GM12878 (cell line): ENCODE measurements around the gene EHD4. TPM values are rescaled to one million over a fixed set of nuclear protein-coding genes. Genes with fewer than 3 reads are reported as not detected.

Experiments used
- BRCA1 ChIP-seq: IDR thresholded peaks from 2 replicates; pipeline ENCODE4 v1.6.1; 2011; ENCODE audit warnings: low read depth, low read length, improper control_type of control experiment
- ETV6 ChIP-seq, 2 experiments: fragments of 450-650 bp in 1 of 2; IDR thresholded peaks in 1 of 2; conservative IDR thresholded peaks in 1 of 2; 2 replicates each; pipeline ENCODE4 v1.6.1; 2014; ENCODE audit warnings: antibody characterized with exemption in 1 of 2, borderline replicate concordance in 1 of 2, low read depth in 1 of 2, mild to moderate bottlenecking in 1 of 2, moderate library complexity in 1 of 2
- NFIC ChIP-seq: IDR thresholded peaks from 2 replicates; pipeline ENCODE4 v1.6.1; 2012; ENCODE audit warnings: low read depth, mild to moderate bottlenecking, inconsistent platforms, low read length, moderate library complexity
- NR2F1 ChIP-seq: fragments of 450-650 bp; conservative IDR thresholded peaks from 2 replicates; pipeline ENCODE4 v1.6.1; 2017; ENCODE audit warnings: mild to moderate bottlenecking
- POLR2A ChIP-seq: IDR thresholded peaks from 2 replicates; pipeline ENCODE4 v1.6.1; 2011; ENCODE audit warnings: low read depth, mild to moderate bottlenecking, low read length
- SPI1 ChIP-seq: IDR thresholded peaks from 2 replicates; pipeline ENCODE4 v1.6.1; 2011; ENCODE audit warnings: low read depth, mild to moderate bottlenecking, low read length, moderate library complexity, borderline replicate concordance; ENCODE audit not compliant: insufficient read depth
- ZNF622 ChIP-seq: fragments of 450-650 bp; IDR thresholded peaks from 2 replicates; pipeline ENCODE4 v1.6.1; 2017; ENCODE audit warnings: mild to moderate bottlenecking, inconsistent platforms
- polyA plus RNA-seq, 11 experiments: library from polyadenylated mRNA; depleted of rRNA in 4 of 11; unstranded in 6 of 11; stranded (reverse) in 5 of 11; fragments of >200 nt; fragmentation: Nextera tagmentation in 4 of 11; fragmentation: Illumina TruSeq in 1 of 11; extraction: Ambion mirVana in 4 of 11; extraction: Trizol in 1 of 11; gene quantifications; 1 replicate in 1 of 11; 2 replicates in 10 of 11; pipeline versions ENCODE4 v1.2.1 to v1.2.3, GENCODE V29; 2011 to 2016; ENCODE audit warnings: inconsistent platforms in 2 of 11, missing spikeins in 2 of 11, low read depth in 1 of 11
- total RNA-seq, 4 experiments: library from RNA; depleted of rRNA in 3 of 4; stranded (reverse); fragments of >200 nt in 3 of 4; fragmentation: Illumina TruSeq in 1 of 4; extraction: Trizol in 1 of 4; gene quantifications; 2 replicates each; pipeline versions ENCODE4 v1.2.1 to v1.2.3, GENCODE V29; 2013 to 2021
- TF ChIP-seq, protein P1 (sequence below): fragments of 450-650 bp; IDR thresholded peaks from 2 replicates; pipeline ENCODE4 v1.6.1; 2017; ENCODE audit warnings: mild to moderate bottlenecking, moderate library complexity
- TF ChIP-seq, protein P2 (sequence below): fragments of 450-650 bp; IDR thresholded peaks from 2 replicates; pipeline ENCODE4 v1.6.1; 2016; ENCODE audit warnings: mild to moderate bottlenecking
- TF ChIP-seq, protein P3 (sequence below): fragments of 450-650 bp; IDR thresholded peaks from 2 replicates; pipeline ENCODE4 v1.6.1; 2016; ENCODE audit warnings: mild to moderate bottlenecking, moderate library complexity, borderline replicate concordance
- TF ChIP-seq, protein P4 (sequence below): fragments of 450-650 bp; IDR thresholded peaks from 2 replicates; pipeline ENCODE4 v1.6.1; 2014; ENCODE audit warnings: mild to moderate bottlenecking
- TF ChIP-seq, protein P5 (sequence below), 3 experiments: IDR thresholded peaks in 2 of 3; conservative IDR thresholded peaks in 1 of 3; 2 replicates each; pipeline ENCODE4 v1.5.1; 2011; ENCODE audit warnings: low read depth in 3 of 3, low read length in 3 of 3, mild to moderate bottlenecking in 3 of 3, control low read depth in 2 of 3, moderate library complexity in 2 of 3, inconsistent platforms in 1 of 3, mixed read lengths in 1 of 3; ENCODE audit not compliant: control insufficient read depth in 2 of 3, insufficient read depth in 1 of 3; ENCODE audit errors: extremely low read depth in 1 of 3

Gene EHD4
- total and polyA plus RNA-seq, 10 of the 15 experiments (the other 5 are each of a cell fraction or from before 2014, with no cell fraction given), result 4.2 to 62.9 (median 44.7) TPM

DNA sequence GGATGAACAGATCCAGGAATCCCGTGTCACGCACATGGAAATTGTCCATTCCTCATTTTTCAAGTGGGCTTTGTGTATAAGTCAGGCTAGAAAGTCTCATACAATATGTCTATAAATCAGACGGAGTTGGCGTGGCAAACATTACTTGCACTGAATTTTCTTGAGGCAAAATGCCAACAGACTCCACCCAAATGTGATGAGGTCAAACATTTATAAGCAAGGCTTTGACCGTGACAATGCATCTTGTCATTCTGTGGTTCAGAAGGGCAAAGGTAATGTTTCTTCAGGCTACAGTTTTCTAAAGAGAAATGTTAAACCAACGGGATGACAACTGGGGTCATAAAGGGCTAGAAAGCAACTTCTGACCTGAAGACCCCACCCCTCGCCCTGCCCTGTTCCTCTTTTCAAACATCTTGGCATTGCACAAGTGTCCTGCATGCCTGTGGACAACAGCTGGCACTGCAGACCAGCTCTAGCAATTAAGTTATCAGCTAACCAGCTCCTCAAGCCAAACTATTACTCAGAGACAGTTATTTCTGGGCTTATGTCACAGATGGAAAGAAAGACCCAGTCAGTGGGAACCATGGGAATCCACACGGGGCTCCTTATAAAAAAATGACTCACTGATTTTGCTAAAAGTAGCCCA, 42.0 kb downstream of the EHD4 start (continued):
- TF ChIP-seq, protein P1, sequence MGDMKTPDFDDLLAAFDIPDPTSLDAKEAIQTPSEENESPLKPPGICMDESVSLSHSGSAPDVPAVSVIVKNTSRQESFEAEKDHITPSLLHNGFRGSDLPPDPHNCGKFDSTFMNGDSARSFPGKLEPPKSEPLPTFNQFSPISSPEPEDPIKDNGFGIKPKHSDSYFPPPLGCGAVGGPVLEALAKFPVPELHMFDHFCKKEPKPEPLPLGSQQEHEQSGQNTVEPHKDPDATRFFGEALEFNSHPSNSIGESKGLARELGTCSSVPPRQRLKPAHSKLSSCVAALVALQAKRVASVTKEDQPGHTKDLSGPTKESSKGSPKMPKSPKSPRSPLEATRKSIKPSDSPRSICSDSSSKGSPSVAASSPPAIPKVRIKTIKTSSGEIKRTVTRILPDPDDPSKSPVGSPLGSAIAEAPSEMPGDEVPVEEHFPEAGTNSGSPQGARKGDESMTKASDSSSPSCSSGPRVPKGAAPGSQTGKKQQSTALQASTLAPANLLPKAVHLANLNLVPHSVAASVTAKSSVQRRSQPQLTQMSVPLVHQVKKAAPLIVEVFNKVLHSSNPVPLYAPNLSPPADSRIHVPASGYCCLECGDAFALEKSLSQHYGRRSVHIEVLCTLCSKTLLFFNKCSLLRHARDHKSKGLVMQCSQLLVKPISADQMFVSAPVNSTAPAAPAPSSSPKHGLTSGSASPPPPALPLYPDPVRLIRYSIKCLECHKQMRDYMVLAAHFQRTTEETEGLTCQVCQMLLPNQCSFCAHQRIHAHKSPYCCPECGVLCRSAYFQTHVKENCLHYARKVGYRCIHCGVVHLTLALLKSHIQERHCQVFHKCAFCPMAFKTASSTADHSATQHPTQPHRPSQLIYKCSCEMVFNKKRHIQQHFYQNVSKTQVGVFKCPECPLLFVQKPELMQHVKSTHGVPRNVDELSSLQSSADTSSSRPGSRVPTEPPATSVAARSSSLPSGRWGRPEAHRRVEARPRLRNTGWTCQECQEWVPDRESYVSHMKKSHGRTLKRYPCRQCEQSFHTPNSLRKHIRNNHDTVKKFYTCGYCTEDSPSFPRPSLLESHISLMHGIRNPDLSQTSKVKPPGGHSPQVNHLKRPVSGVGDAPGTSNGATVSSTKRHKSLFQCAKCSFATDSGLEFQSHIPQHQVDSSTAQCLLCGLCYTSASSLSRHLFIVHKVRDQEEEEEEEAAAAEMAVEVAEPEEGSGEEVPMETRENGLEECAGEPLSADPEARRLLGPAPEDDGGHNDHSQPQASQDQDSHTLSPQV, result no peak
- TF ChIP-seq SPI1, result peak; percentile 67; the same call in 1 of the 2 replicates
- no peak for TF ChIP-seq BRCA1
- TF ChIP-seq, protein P2, sequence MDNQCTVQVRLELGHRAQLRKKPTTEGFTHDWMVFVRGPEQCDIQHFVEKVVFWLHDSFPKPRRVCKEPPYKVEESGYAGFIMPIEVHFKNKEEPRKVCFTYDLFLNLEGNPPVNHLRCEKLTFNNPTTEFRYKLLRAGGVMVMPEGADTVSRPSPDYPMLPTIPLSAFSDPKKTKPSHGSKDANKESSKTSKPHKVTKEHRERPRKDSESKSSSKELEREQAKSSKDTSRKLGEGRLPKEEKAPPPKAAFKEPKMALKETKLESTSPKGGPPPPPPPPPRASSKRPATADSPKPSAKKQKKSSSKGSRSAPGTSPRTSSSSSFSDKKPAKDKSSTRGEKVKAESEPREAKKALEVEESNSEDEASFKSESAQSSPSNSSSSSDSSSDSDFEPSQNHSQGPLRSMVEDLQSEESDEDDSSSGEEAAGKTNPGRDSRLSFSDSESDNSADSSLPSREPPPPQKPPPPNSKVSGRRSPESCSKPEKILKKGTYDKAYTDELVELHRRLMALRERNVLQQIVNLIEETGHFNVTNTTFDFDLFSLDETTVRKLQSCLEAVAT, result 0 out of 2 replicates have a peak, but pooled peaks have one; percentile 22
- TF ChIP-seq, protein P3, sequence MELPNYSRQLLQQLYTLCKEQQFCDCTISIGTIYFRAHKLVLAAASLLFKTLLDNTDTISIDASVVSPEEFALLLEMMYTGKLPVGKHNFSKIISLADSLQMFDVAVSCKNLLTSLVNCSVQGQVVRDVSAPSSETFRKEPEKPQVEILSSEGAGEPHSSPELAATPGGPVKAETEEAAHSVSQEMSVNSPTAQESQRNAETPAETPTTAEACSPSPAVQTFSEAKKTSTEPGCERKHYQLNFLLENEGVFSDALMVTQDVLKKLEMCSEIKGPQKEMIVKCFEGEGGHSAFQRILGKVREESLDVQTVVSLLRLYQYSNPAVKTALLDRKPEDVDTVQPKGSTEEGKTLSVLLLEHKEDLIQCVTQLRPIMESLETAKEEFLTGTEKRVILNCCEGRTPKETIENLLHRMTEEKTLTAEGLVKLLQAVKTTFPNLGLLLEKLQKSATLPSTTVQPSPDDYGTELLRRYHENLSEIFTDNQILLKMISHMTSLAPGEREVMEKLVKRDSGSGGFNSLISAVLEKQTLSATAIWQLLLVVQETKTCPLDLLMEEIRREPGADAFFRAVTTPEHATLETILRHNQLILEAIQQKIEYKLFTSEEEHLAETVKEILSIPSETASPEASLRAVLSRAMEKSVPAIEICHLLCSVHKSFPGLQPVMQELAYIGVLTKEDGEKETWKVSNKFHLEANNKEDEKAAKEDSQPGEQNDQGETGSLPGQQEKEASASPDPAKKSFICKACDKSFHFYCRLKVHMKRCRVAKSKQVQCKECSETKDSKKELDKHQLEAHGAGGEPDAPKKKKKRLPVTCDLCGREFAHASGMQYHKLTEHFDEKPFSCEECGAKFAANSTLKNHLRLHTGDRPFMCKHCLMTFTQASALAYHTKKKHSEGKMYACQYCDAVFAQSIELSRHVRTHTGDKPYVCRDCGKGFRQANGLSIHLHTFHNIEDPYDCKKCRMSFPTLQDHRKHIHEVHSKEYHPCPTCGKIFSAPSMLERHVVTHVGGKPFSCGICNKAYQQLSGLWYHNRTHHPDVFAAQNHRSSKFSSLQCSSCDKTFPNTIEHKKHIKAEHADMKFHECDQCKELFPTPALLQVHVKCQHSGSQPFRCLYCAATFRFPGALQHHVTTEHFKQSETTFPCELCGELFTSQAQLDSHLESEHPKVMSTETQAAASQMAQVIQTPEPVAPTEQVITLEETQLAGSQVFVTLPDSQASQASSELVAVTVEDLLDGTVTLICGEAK, result no peak
- no peak for TF ChIP-seq ETV6 (conservative IDR thresholded peaks at IDR 0.05 in 1 of 2, IDR thresholded peaks at IDR 0.05 in 1 of 2; ENCODE audit: borderline replicate concordance in 1 of 2, low read depth in 1 of 2)
- no peak for TF ChIP-seq POLR2A
- peak; percentile 73 for TF ChIP-seq NR2F1
- peak; percentile 23; the same call in 1 of the 2 replicates for TF ChIP-seq NFIC
- TF ChIP-seq, protein P4, sequence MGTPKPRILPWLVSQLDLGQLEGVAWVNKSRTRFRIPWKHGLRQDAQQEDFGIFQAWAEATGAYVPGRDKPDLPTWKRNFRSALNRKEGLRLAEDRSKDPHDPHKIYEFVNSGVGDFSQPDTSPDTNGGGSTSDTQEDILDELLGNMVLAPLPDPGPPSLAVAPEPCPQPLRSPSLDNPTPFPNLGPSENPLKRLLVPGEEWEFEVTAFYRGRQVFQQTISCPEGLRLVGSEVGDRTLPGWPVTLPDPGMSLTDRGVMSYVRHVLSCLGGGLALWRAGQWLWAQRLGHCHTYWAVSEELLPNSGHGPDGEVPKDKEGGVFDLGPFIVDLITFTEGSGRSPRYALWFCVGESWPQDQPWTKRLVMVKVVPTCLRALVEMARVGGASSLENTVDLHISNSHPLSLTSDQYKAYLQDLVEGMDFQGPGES, result no peak
- no peak for TF ChIP-seq ZNF622
- TF ChIP-seq, protein P5, sequence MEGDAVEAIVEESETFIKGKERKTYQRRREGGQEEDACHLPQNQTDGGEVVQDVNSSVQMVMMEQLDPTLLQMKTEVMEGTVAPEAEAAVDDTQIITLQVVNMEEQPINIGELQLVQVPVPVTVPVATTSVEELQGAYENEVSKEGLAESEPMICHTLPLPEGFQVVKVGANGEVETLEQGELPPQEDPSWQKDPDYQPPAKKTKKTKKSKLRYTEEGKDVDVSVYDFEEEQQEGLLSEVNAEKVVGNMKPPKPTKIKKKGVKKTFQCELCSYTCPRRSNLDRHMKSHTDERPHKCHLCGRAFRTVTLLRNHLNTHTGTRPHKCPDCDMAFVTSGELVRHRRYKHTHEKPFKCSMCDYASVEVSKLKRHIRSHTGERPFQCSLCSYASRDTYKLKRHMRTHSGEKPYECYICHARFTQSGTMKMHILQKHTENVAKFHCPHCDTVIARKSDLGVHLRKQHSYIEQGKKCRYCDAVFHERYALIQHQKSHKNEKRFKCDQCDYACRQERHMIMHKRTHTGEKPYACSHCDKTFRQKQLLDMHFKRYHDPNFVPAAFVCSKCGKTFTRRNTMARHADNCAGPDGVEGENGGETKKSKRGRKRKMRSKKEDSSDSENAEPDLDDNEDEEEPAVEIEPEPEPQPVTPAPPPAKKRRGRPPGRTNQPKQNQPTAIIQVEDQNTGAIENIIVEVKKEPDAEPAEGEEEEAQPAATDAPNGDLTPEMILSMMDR (IDR thresholded peaks at IDR 0.05 in 2 of 3, conservative IDR thresholded peaks at IDR 0.05 in 1 of 3; ENCODE audit: control insufficient read depth in 2 of 3, extremely low read depth in 1 of 3, insufficient read depth in 1 of 3, low read depth in 3 of 3, low read length in 3 of 3), result peak; percentile 17 to 44 (median 17); a peak in 4 of 6 replicates
